GOT3 (cell line): ENCODE data around the gene GFAP.

Experiments
- DNase-seq: peaks from one replicate; lab custom pipeline; 2025; ENCODE audit warnings: mixed read lengths; lab: John Stamatoyannopoulos, UW

The GFAP gene

GRCh38 chr17:44914148-44914547, 1.2 kb downstream of the GFAP start:
- DNase-seq, result no peak

GRCh38 chr17:44913676-44914075, 1.6 kb downstream of the GFAP start:
- DNase-seq, result no peak

GRCh38 chr17:44912763-44913544, 2.3 kb downstream of the GFAP start:
- DNase-seq, result no peak

- no peak for DNase-seq
Measured at GRCh38 chr17:44911133-44912001, 3.9 kb downstream of the GFAP start.

- DNase-seq, result no peak
Measured at GRCh38 chr17:44910231-44911106, 4.8 kb downstream of the GFAP start.

- peak; percentile 16 for DNase-seq
Measured at GRCh38 chr17:44909681-44910144, 5.6 kb downstream of the GFAP start.

GRCh38 chr17:44908761-44909326, 6.5 kb downstream of the GFAP start:
- DNase-seq, result no peak

- no peak for DNase-seq
Measured at GRCh38 chr17:44907729-44908470, 7.4 kb downstream of the GFAP start.

GRCh38 chr17:44906763-44907728, 8.3 kb downstream of the GFAP start:
- DNase-seq, result no peak

GRCh38 chr17:44906010-44906646, 9.2 kb downstream of the GFAP start:
- DNase-seq, result peak; percentile 20

- DNase-seq, result no peak
Measured at GRCh38 chr17:44905006-44906000, 10.0 kb downstream of the GFAP start.

GRCh38 chr17:44904001-44904984, 11.0 kb downstream of the GFAP start:
- no peak for DNase-seq

- DNase-seq, result no peak
Measured at GRCh38 chr17:44903012-44903685, 12.2 kb downstream of the GFAP start.

GRCh38 chr17:44902135-44902760, 13.1 kb downstream of the GFAP start:
- no peak for DNase-seq

- DNase-seq, result no peak
Measured at GRCh38 chr17:44901411-44901921, 13.8 kb downstream of the GFAP start.
